Mesenchymal stem cell (in vitro differentiated cells and primary cell): ENCODE results near the gene MACROD2.

Experiments used
- DNase-seq: peaks from one replicate; pipeline ENCODE4 v3.0.0-alpha.2; 2013
- H2AFZ ChIP-seq: one replicate; pipeline ENCODE4 v1.6.1; 2013; ENCODE audit warnings: low read depth, mild to moderate bottlenecking, control low read depth, inconsistent platforms, low read length, moderate library complexity
- H2AK5ac ChIP-seq: 2 replicates; pipeline ENCODE4 v1.6.1; 2013; ENCODE audit warnings: low read length, moderate library complexity, mild to moderate bottlenecking, inconsistent platforms; ENCODE audit not compliant: severe bottlenecking
- H2BK120ac ChIP-seq: one replicate; pipeline ENCODE4 v1.6.1; 2013; ENCODE audit warnings: low read depth, mild to moderate bottlenecking, inconsistent platforms, low read length, moderate library complexity
- H2BK12ac ChIP-seq, 2 experiments: one replicate each; pipeline ENCODE4 v1.6.1; 2013; ENCODE audit warnings: inconsistent platforms in 2 of 2, low read length in 2 of 2, mild to moderate bottlenecking in 2 of 2, moderate library complexity in 2 of 2, control low read depth in 1 of 2
- H2BK15ac ChIP-seq: one replicate; pipeline ENCODE4 v1.6.1; 2013; ENCODE audit warnings: mild to moderate bottlenecking, low read depth, inconsistent platforms; ENCODE audit not compliant: poor library complexity, severe bottlenecking
- H2BK5ac ChIP-seq: 2 replicates; pipeline ENCODE4 v1.6.1; 2013; ENCODE audit warnings: low read depth, mild to moderate bottlenecking, low read length, control low read depth, inconsistent platforms; ENCODE audit not compliant: poor library complexity, severe bottlenecking
- H3K14ac ChIP-seq, 2 experiments: one replicate each; pipeline ENCODE4 v1.6.1; 2013; ENCODE audit warnings: inconsistent platforms in 2 of 2, low read length in 2 of 2, control low read depth in 1 of 2, mild to moderate bottlenecking in 1 of 2, moderate library complexity in 1 of 2
- H3K18ac ChIP-seq, 2 experiments: one replicate each; pipeline ENCODE4 v1.6.1; 2013; ENCODE audit warnings: inconsistent platforms in 2 of 2, low read length in 2 of 2, control low read depth in 1 of 2, low read depth in 1 of 2, mild to moderate bottlenecking in 1 of 2
- H3K23ac ChIP-seq, 2 experiments: one replicate each; pipeline ENCODE4 v1.6.1; 2013; ENCODE audit warnings: inconsistent platforms in 2 of 2, low read length in 2 of 2, mild to moderate bottlenecking in 2 of 2, moderate library complexity in 2 of 2, control low read depth in 1 of 2
- H3K27ac ChIP-seq: 2 replicates; pipeline ENCODE4 v1.5.1; 2013; ENCODE audit warnings: mild to moderate bottlenecking, moderate library complexity, low read length, control low read depth, inconsistent platforms; ENCODE audit not compliant: poor library complexity, severe bottlenecking
- H3K27me3 ChIP-seq, 2 experiments: 2 replicates each; pipeline versions ENCODE4 v1.6.1 to v1.7.0; 2013; ENCODE audit warnings: low read length in 2 of 2, mild to moderate bottlenecking in 2 of 2, moderate library complexity in 2 of 2, control low read depth in 1 of 2, inconsistent platforms in 1 of 2; ENCODE audit not compliant: control insufficient read depth in 1 of 2, insufficient read depth in 1 of 2
- H3K36me3 ChIP-seq, 2 experiments: 2 replicates each; pipeline versions ENCODE4 v1.6.1 to v1.7.0; 2013; ENCODE audit warnings: low read length in 2 of 2, control low read depth in 1 of 2, inconsistent platforms in 1 of 2, low read depth in 1 of 2, mild to moderate bottlenecking in 1 of 2; ENCODE audit not compliant: insufficient read depth in 2 of 2, control insufficient read depth in 1 of 2
- H3K4ac ChIP-seq, 2 experiments: one replicate each; pipeline ENCODE4 v1.6.1; 2013; ENCODE audit warnings: inconsistent platforms in 2 of 2, low read length in 2 of 2, mild to moderate bottlenecking in 2 of 2, moderate library complexity in 2 of 2, control low read depth in 1 of 2, low read depth in 1 of 2
- H3K4me1 ChIP-seq: 2 replicates; pipeline ENCODE4 v1.6.1; 2013; ENCODE audit warnings: low read depth, low read length, control low read depth; ENCODE audit not compliant: control insufficient read depth, insufficient read depth
- H3K4me2 ChIP-seq: 2 replicates; pipeline ENCODE4 v1.6.1; 2013; ENCODE audit warnings: low read length, mild to moderate bottlenecking, inconsistent platforms; ENCODE audit not compliant: poor library complexity, severe bottlenecking
- H3K4me3 ChIP-seq, 2 experiments: 2 replicates each; pipeline versions ENCODE4 v1.5.1 to v1.7.0; 2013; ENCODE audit warnings: low read length in 2 of 2, mild to moderate bottlenecking in 2 of 2, control low read depth in 1 of 2, low read depth in 1 of 2; ENCODE audit not compliant: insufficient read depth in 1 of 2
- H3K79me1 ChIP-seq: replicated peaks from 2 replicates; pipeline ENCODE4 v1.6.1; 2013; ENCODE audit warnings: mild to moderate bottlenecking, control low read depth, low read length, inconsistent platforms; ENCODE audit not compliant: poor library complexity, severe bottlenecking
- H3K9ac ChIP-seq: 2 replicates; pipeline ENCODE4 v1.7.0; 2013; ENCODE audit warnings: mild to moderate bottlenecking, low read length, moderate library complexity
- H3K9me3 ChIP-seq: 2 replicates; pipeline ENCODE4 v1.7.0; 2013; ENCODE audit warnings: mild to moderate bottlenecking, low read length; ENCODE audit not compliant: control insufficient read depth
- H4K8ac ChIP-seq: one replicate; pipeline ENCODE4 v1.6.1; 2013; ENCODE audit warnings: inconsistent platforms, mild to moderate bottlenecking, low read length, moderate library complexity
- H4K91ac ChIP-seq: one replicate; pipeline ENCODE4 v1.6.1; 2013; ENCODE audit warnings: mild to moderate bottlenecking, low read length, inconsistent platforms
- WGBS: methylation state at CpG from one replicate; pipeline ENCODE4 v1.1.7; 2013; ENCODE audit warnings: mixed read lengths; 5-methylcytosine and 5-hydroxymethylcytosine counted together

MACROD2 gene

DNA sequence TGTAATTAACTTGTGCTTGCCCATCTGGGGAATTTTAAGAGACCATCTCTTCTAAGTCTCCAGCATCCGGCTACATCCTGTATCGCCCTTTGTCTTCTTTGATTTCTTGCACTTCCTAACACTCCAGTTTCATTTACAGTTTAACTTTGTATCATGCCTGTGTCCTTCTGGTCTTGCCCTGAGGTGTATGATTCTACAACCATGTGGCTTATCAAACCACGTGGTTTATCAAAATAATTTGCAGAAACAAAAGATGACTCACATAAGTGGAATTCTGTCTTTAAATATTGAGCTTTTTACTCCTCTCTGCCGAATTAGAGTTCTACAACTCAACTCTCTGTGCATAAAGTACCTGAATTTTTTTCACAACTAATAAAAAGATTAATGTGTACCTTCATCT lies 1997.2 kb downstream of the MACROD2 start:
- no peak for DNase-seq
- Histone ChIP-seq H2BK15ac (no peak overlapping the region), H3K27ac (no peak overlapping the region), H3K4me1 (peaks cover 2% of the 10 kb centered on the region), H3K4me3 (no peak overlapping the region), H4K8ac (no peak overlapping the region), H3K27me3 (no peaks in the 10 kb centered on the region), H3K79me1 (no peaks in the 10 kb centered on the region), H2AK5ac (no peak overlapping the region), H2AFZ (no peak overlapping the region), H3K9me3 (peaks cover 19% of the 10 kb centered on the region), H3K4me2 (no peak overlapping the region), H3K23ac (no peak overlapping the region), H4K91ac (no peak overlapping the region), H3K36me3 (no peaks in the 10 kb centered on the region), H3K14ac (no peak overlapping the region), H2BK5ac (no peak overlapping the region), H3K9ac (no peak overlapping the region), H2BK120ac (no peak overlapping the region), H3K18ac (no peak overlapping the region), H3K4ac (no peak overlapping the region), H2BK12ac (no peak overlapping the region)
- WGBS = 70% methylated on average over 3 of the region's 4 CpGs

GRCh38 chr20:16000112-16000511 lies 2004.8 kb downstream of the MACROD2 start:
- no peak overlapping the region for H3K23ac ChIP-seq
- no peak overlapping the region for H3K4me3 ChIP-seq
- peaks cover 38% of the 10 kb centered on the region for H3K9me3 ChIP-seq
- no peak overlapping the region for H3K18ac ChIP-seq
- no peak overlapping the region for H4K8ac ChIP-seq
- no peaks in the 10 kb centered on the region for H3K27me3 ChIP-seq
- H2BK120ac ChIP-seq = no peak overlapping the region
- H4K91ac ChIP-seq = no peak overlapping the region
- H2AK5ac ChIP-seq = no peak overlapping the region
- no peak overlapping the region for H3K9ac ChIP-seq
- no peaks in the 10 kb centered on the region for H3K4me1 ChIP-seq
- DNase-seq = no peak
- no peak overlapping the region for H3K4me2 ChIP-seq
- H2BK12ac ChIP-seq = no peak overlapping the region
- H2BK15ac ChIP-seq = no peak overlapping the region
- H3K79me1 ChIP-seq = no peaks in the 10 kb centered on the region
- H2AFZ ChIP-seq = no peak overlapping the region
- no peak overlapping the region for H3K27ac ChIP-seq
- H3K14ac ChIP-seq = no peak overlapping the region
- no peak overlapping the region for H3K4ac ChIP-seq
- 0% methylated on average over 1 of the region's 1 CpG for WGBS
- no peak overlapping the region for H2BK5ac ChIP-seq
- no peaks in the 10 kb centered on the region for H3K36me3 ChIP-seq

DNA sequence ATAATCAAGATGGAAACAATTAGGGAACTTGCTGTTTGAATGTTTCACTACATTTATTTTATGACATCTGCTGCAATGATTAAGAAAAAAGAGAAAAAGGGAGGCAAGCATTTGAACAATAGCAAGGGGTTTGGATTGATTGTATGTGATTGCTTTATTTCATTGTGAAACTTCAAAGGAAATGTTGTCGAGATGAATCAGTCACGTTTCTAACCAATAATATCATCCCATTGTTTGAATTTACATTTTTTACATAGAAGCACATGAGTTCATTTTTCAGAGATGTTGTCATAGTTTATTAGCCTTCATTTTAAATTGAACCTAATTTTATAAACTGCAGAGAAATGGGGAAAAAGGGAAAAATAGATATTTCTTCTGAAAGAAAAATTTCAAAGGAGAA lies 2006.0 kb downstream of the MACROD2 start:
- Histone ChIP-seq H2AFZ (no peak overlapping the region), H2BK12ac (no peak overlapping the region), H3K9ac (no peak overlapping the region), H3K9me3 (peaks cover 31% of the 10 kb centered on the region), H2BK5ac (no peak overlapping the region), H3K27ac (no peak overlapping the region), H3K4me2 (no peak overlapping the region), H3K36me3 (no peaks in the 10 kb centered on the region), H4K8ac (no peak overlapping the region), H3K27me3 (no peaks in the 10 kb centered on the region), H3K14ac (no peak overlapping the region), H3K4me1 (no peaks in the 10 kb centered on the region), H4K91ac (no peak overlapping the region), H3K18ac (no peak overlapping the region), H3K4ac (no peak overlapping the region), H3K79me1 (no peaks in the 10 kb centered on the region), H2BK120ac (no peak overlapping the region), H3K23ac (no peak overlapping the region), H2BK15ac (no peak overlapping the region), H2AK5ac (no peak overlapping the region), H3K4me3 (no peak overlapping the region)
- DNase-seq = no peak
- no CpG with 5 or more reads among the region's 2 CpGs for WGBS

DNA sequence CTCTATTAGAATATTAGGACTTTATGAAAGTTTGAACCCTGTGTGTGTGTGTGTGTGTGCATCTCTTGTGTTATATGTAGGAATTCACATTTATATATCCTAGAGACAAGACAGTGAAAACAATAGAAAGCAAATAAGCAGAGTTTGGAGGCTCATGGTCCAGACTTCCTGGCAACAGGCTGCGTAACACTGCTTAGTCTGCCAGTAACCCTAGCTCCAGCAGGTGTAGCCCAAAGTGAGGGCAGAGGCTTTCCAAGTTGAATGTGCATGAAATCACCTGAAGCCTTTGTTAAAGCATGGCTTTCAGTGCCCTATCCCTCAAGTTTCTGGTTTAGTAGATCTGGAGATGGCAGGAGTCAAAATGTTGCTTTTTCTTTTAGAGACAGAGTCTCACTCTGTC lies 2008.0 kb downstream of the MACROD2 start:
- no peak overlapping the region for H2BK5ac ChIP-seq
- no peak overlapping the region for H3K4ac ChIP-seq
- no peak overlapping the region for H4K8ac ChIP-seq
- H2BK12ac ChIP-seq = no peak overlapping the region
- no peak overlapping the region for H3K4me2 ChIP-seq
- peaks cover 2% of the 10 kb centered on the region for H3K4me1 ChIP-seq
- no peak overlapping the region for H2BK120ac ChIP-seq
- H2AFZ ChIP-seq = no peak overlapping the region
- H3K79me1 ChIP-seq = no peaks in the 10 kb centered on the region
- H3K9me3 ChIP-seq = peaks cover 12% of the 10 kb centered on the region
- no peak overlapping the region for H3K27ac ChIP-seq
- no peaks in the 10 kb centered on the region for H3K27me3 ChIP-seq
- no peaks in the 10 kb centered on the region for H3K36me3 ChIP-seq
- no peak overlapping the region for H3K9ac ChIP-seq
- H4K91ac ChIP-seq = no peak overlapping the region
- H2BK15ac ChIP-seq = no peak overlapping the region
- WGBS = 89% methylated on average over 1 of the region's 1 CpG
- H2AK5ac ChIP-seq = no peak overlapping the region
- no peak for DNase-seq
- no peak overlapping the region for H3K14ac ChIP-seq
- H3K23ac ChIP-seq = no peak overlapping the region
- no peak overlapping the region for H3K4me3 ChIP-seq
- H3K18ac ChIP-seq = no peak overlapping the region
